ENCODE results near the gene HOXD11. TPM values are rescaled to one million over a fixed set of nuclear protein-coding genes. Genes with fewer than 3 reads are reported as not detected.

HOXD11 gene
- total RNA-seq, 2 donors from 2014 or later = 0.37 to 4.2 TPM

- intact Hi-C loops (cut with DNase I, micrococcal nuclease) = loop anchor here (5.0 to 10.0 kb wide), 3 partner anchors 520 to 1022 kb away; no protein-coding TSS in a partner anchor
- ATAC-seq (no peak), DNase-seq (no peak)
These were observed 18.1 kb downstream of the HOXD11 start for GRCh38 chr2:176124947-176125771.

DNA sequence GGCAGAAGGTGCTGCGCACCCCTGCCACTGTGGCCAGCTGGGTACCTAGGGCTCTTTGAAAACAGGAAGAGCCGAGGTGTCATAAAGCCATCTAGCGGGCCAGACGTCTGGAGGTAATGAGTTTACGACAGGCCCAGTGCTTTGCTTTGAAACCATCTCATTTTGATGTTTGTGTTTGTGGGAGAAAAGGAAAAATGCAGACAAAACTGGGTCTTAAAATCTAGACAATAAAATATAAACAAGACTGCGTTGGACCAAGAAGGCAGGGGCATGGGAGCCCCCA is 18.6 kb downstream of the HOXD11 start:
- ATAC-seq (peak; percentile 28), DNase-seq (peak in 1 of 2 donors; percentile 43)
- intact Hi-C loops (cut with DNase I, micrococcal nuclease) = loop anchor here (5.0 to 10.0 kb wide), 3 partner anchors 519 to 1022 kb away; no protein-coding TSS in a partner anchor

DNA sequence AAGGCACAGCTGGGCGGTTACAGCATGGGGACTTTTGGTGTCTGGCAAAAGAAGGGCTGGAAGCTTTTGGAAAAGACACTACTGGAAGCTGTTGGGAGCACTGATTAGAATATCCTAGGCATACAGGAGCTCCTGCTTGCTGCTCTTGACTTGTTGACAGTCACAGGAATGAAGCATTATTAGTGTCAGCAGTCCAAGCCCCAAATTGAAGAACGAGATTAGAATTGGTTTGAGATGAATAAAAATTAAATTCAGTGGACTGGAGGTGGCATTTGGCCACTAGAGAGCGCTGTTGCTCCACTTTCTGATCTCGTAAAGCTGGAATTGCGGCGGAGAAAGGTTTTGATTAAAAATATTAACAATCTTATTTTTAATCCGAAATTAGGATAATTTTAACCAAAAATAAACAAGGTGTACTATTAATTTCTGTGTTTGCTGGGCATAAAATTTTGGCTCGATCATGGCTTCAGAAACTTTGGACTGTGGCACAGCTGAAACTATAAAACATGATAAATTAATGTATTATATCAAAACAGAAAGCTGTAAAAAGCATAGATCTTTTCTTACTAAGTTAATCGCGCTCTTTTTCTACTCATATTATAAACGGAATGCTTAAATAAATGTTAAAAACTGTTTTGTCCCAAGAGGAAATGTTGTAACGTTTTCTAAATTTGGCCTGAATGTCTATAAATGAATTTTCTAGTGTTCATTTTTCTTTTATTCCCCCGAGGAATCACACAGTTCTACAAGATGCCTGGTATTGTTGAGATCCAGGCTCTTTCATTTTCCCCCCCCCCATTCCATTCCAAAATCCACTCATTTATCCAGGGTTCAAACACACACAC is 20.1 kb downstream of the HOXD11 start:
- ATAC-seq (no peak), DNase-seq (peak in 1 of 2 donors; percentile 88)

GRCh38 chr2:176127774-176128072 is 20.6 kb downstream of the HOXD11 start:
- intact Hi-C loops (cut with DNase I, micrococcal nuclease) = loop anchor here (5.0 to 10.0 kb wide), 3 partner anchors 517 to 1020 kb away; no protein-coding TSS in a partner anchor
- DNase-seq (no peak), ATAC-seq (no peak)

More for the DNA sequence above, 20.1 kb downstream of the HOXD11 start:
- intact Hi-C loops (cut with DNase I, micrococcal nuclease) = loop anchor here (5.0 to 10.0 kb wide), 3 partner anchors 518 to 1020 kb away; no protein-coding TSS in a partner anchor

GRCh38 chr2:176128172-176128981 is 21.3 kb downstream of the HOXD11 start:
- peak; percentile 10 for ATAC-seq
- intact Hi-C loops (cut with DNase I, micrococcal nuclease) = loop anchor here (5.0 to 10.0 kb wide), 3 partner anchors 516 to 1019 kb away; no protein-coding TSS in a partner anchor
- DNase-seq = peak in 1 of 2 donors; percentile 53

- DNase-seq = peak; percentile 74 to 78
- ATAC-seq = peak; percentile 71
- intact Hi-C loops (cut with DNase I, micrococcal nuclease) = loop anchor here (5.0 to 10.0 kb wide), 3 partner anchors 516 to 1018 kb away; no protein-coding TSS in a partner anchor
These were observed 22.1 kb downstream of the HOXD11 start, which contains the start of gene HOXD8 for GRCh38 chr2:176128982-176129796. HOXD8 (plus strand) TSS chr2:176129705; CDS start chr2:176130367, 662 bp downstream.

DNA sequence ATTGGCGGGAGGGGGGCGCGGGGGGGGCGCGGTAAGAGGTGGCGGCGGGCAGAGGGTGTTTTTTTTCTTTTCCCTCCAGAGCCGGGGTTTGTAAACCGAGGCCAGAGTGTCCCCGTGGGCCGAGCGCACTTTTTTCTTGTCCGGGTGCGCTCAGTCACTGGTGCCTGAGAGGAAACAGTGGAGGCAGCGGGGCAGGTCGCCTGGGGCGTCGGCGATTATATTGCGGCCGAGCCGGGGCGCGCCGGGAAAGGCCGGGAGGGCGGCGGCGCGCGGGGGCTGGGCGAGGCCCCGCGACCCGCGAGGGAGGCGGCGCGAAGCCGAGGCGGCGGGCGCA is 22.7 kb downstream of the HOXD11 start:
- intact Hi-C loops (cut with DNase I, micrococcal nuclease) = loop anchor here (5.0 to 10.0 kb wide), 3 partner anchors 515 to 1018 kb away; no protein-coding TSS in a partner anchor
- peak in 1 of 2 donors; percentile 67 for DNase-seq
- peak; percentile 69 for ATAC-seq

GRCh38 chr2:176130147-176130956 is 23.3 kb downstream of the HOXD11 start:
- peak; percentile 54 for ATAC-seq
- intact Hi-C loops (cut with DNase I, micrococcal nuclease) = no loop called here

GRCh38 chr2:176130957-176131847 is 24.1 kb downstream of the HOXD11 start:
- intact Hi-C loops (cut with DNase I, micrococcal nuclease) = no loop called here
- ATAC-seq (no peak), DNase-seq (no peak)

More at GRCh38 chr2:176130147-176130956, 23.3 kb downstream of the HOXD11 start:
- DNase-seq = peak; percentile 60 to 61

DNA sequence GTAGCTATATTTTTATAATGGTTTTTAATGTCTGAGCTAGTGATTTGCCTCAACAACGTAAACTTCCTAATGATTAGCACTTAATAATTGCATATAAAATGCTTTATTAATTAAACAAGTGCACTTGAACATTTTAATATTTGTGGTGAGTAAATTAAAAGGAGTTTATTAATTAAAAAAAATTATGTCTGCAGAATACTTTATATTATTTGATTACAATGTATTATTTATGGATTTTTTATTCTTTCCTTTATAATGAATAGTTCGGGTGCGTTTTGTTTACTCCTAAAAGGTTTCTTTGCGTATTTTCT is 24.7 kb downstream of the HOXD11 start:
- intact Hi-C loops (cut with DNase I, micrococcal nuclease) = no loop called here
- no peak for ATAC-seq
- DNase-seq = no peak

DNA sequence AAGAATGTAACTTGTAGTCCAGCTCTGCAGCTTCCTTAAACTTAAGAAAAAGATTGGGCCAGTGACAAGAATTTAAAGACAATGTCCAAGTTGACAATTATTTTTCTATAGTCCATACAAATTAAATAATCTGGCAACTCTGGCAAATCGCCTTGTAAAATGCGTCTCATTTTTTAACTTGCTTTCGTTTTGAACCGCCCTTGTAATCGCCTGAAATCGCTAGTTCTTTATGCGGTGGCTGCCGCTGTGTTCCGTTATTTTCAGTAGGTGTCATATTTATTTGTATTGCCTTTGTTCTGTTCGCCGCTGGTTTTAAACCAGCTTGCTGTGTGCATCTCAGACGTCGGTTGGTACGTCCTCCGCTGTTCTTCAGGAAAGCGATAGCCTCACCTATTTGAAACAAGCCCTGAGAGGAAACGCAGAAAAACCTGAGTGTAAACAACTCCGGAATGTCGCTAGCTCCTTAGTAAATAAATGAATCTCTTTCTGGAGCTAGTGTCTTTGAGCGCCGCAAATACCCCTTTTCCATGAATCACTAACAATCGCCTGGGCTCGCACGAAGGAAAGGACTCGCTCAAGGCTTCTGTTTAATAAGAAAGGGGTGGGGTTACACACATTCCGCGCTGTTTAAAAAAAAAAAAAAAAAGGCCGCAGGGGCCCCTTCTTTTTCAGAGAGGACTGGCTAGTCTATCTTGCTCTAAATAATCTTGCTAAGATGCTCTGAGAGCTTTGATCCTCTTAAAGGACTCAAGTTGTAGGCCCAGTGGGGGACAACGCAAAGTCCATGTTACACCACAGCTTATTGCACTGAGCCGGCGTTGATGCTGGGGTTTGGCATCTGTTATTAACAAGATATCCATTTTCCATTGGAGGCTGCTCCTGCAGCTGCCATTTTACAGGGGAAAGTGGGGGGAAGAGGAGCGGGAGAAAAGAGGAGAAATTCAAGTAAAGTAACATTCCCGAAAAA is 25.4 kb downstream of the HOXD11 start:
- DNase-seq = peak in 1 of 2 donors; percentile 22
- ATAC-seq = no peak
- intact Hi-C loops (cut with DNase I, micrococcal nuclease) = no loop called here

- DNase-seq (peak in 1 of 2 donors; percentile 21), ATAC-seq (no peak)
- intact Hi-C loops (cut with DNase I, micrococcal nuclease) = no loop called here
These were observed 26.3 kb downstream of the HOXD11 start for GRCh38 chr2:176133389-176133788.

DNA sequence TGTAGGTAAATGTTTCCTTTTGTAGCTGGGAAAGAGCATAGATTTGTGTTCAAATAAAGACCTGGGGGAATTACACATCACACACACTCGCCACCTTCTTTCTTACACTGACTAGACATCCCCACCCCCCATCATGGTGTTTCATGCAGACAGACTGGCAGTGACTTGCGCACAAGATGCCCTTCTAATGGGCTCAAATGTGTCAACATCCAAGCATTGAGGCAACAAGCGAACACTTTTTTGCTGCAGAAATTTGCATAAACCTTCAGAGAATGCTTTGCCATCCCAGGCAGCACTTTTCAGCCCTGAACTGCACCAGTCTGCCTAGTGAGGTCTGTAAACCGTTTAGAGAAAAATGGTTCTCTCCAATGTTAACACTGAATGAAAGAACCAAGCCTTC is 27.0 kb downstream of the HOXD11 start:
- no peak for DNase-seq
- ATAC-seq = no peak
- intact Hi-C loops (cut with DNase I, micrococcal nuclease) = no loop called here

- no peak for ATAC-seq
- DNase-seq = peak in 1 of 2 donors; percentile 22
- intact Hi-C loops (cut with DNase I, micrococcal nuclease) = no loop called here
These were observed 28.0 kb downstream of the HOXD11 start for GRCh38 chr2:176135035-176135440.
